ENCODE results near the gene H3-3A.

The H3-3A gene

DNA sequence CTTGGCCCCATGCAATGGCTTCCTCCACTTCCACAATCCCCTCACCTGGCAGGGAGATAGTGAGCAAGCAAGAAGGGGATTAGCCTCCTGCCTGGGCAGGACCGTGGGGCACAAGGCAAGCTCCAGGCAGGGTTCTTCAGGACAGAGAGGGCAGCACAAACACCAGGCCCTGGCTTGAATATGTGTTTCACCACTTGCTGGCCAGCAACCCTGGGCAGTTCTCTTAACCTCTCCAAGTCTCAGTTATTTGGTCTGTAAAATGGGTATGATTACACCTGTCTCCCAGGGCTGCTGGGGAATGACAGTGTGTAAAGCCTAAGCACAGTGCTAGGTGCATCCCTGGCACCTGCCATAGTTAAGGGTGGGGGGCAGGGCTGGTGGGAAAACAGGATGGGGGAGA is 31.9 kb downstream of the H3-3A start:
- H3K4me2 ChIP-seq (ENCODE audit: low read length): no peak overlapping the region
- H3K27ac ChIP-seq (ENCODE audit: low read length): no peak overlapping the region
- no peak overlapping the region for H2AFZ ChIP-seq (ENCODE audit: low read depth, low read length)
- TF ChIP-seq EZH2phosphoT487 (IDR thresholded peaks at IDR 0.05; ENCODE audit: low read depth): no peak
- TF ChIP-seq, protein P1, sequence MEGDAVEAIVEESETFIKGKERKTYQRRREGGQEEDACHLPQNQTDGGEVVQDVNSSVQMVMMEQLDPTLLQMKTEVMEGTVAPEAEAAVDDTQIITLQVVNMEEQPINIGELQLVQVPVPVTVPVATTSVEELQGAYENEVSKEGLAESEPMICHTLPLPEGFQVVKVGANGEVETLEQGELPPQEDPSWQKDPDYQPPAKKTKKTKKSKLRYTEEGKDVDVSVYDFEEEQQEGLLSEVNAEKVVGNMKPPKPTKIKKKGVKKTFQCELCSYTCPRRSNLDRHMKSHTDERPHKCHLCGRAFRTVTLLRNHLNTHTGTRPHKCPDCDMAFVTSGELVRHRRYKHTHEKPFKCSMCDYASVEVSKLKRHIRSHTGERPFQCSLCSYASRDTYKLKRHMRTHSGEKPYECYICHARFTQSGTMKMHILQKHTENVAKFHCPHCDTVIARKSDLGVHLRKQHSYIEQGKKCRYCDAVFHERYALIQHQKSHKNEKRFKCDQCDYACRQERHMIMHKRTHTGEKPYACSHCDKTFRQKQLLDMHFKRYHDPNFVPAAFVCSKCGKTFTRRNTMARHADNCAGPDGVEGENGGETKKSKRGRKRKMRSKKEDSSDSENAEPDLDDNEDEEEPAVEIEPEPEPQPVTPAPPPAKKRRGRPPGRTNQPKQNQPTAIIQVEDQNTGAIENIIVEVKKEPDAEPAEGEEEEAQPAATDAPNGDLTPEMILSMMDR (IDR thresholded peaks at IDR 0.05; ENCODE audit: low read depth, low read length): no peak
- no peaks in the 10 kb centered on the region for H3K79me2 ChIP-seq (ENCODE audit: low read length)
- no peaks in the 10 kb centered on the region for H4K20me1 ChIP-seq (ENCODE audit: insufficient read depth, low read length)
- peaks cover 5% of the 10 kb centered on the region; the same call in 1 of the 2 replicates for H3K4me1 ChIP-seq (ENCODE audit: low read length)
- H3K36me3 ChIP-seq (replicated peaks; ENCODE audit: low read depth, low read length): no peaks in the 10 kb centered on the region
- no peak overlapping the region for H3K4me3 ChIP-seq (ENCODE audit: low read length)
- no peak overlapping the region for H3K9ac ChIP-seq (ENCODE audit: low read length)
- H3K27me3 ChIP-seq (ENCODE audit: low read depth, low read length): peaks cover 26% of the 10 kb centered on the region
- no peaks in the 10 kb centered on the region for H3K9me3 ChIP-seq (ENCODE audit: insufficient read depth, low read length)

DNA sequence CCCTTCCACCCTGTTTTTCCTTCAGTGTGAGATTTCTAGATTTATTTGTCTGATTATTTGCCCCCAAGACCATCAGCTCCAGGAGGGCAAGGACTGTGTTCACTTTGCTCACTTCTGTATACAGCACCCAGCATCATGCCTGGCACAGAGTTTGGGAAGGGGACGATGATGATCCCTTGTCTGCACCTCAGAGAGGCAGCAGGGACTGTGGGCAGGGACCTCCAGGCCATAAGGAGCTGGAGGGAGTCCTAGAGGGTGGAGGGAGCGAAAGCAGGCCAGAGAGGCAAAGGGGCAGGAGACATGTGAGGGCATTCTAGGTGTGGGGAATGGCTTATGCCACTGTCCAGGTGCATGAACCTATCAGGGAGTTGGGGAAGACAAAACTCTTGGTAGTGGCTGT is 32.8 kb downstream of the H3-3A start:
- Histone ChIP-seq H3K36me3 (replicated peaks; ENCODE audit: low read depth, low read length) (no peaks in the 10 kb centered on the region), H4K20me1 (ENCODE audit: insufficient read depth, low read length) (no peaks in the 10 kb centered on the region), H3K9ac (ENCODE audit: low read length) (no peak overlapping the region), H3K4me3 (ENCODE audit: low read length) (no peak overlapping the region), H3K4me1 (ENCODE audit: low read length) (peaks cover 5% of the 10 kb centered on the region; the same call in 1 of the 2 replicates), H2AFZ (ENCODE audit: low read depth, low read length) (no peak overlapping the region), H3K27me3 (ENCODE audit: low read depth, low read length) (peaks cover 28% of the 10 kb centered on the region), H3K79me2 (ENCODE audit: low read length) (no peaks in the 10 kb centered on the region), H3K4me2 (ENCODE audit: low read length) (no peak overlapping the region), H3K9me3 (ENCODE audit: insufficient read depth, low read length) (no peaks in the 10 kb centered on the region), H3K27ac (ENCODE audit: low read length) (no peak overlapping the region)
- TF ChIP-seq, protein P1 (IDR thresholded peaks at IDR 0.05; ENCODE audit: low read depth, low read length): no peak
- TF ChIP-seq EZH2phosphoT487 (IDR thresholded peaks at IDR 0.05; ENCODE audit: low read depth): no peak

DNA sequence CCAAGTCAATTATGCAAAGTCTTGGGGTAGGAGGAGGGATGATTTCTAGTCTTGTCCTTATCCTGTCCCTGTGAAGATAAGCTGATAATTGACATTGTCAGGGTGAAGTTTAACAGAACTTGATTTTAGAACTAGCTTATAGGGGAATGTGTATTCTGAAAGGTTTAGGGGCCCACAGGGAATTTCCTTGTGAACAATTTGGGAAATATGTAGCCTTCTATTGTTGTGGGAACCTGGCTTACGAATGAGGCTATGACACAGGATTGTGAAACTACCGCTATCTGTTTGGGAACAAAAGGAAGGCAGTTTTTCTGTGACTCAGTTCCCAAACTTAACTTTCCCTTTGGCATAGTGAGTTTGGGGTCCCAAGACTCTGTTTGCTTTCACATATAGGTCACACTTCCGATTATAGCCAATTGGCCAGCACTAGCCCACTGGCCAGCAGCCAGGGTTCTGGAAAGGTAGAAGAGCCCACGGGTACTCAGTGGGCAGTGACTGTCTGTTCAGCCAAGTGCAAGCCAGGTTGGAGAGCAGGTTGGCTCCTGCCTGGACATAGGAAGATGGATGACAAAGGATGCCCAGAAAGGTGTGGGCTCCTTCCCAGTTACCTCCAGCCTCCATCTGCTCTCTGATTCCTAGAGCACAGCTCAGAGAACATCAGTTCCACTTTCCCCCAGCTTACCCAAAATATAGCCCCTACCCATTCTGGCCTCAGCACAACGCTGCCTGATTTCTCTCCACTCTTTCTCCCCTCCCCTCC is 35.5 kb downstream of the H3-3A start:
- H3K27ac ChIP-seq (ENCODE audit: low read length): no peak overlapping the region
- no peaks in the 10 kb centered on the region for H3K79me2 ChIP-seq (ENCODE audit: low read length)
- H4K20me1 ChIP-seq (ENCODE audit: insufficient read depth, low read length): no peaks in the 10 kb centered on the region
- no peaks in the 10 kb centered on the region for H3K9me3 ChIP-seq (ENCODE audit: insufficient read depth, low read length)
- H3K4me1 ChIP-seq (ENCODE audit: low read length): peaks cover 4% of the 10 kb centered on the region; the same call in 1 of the 2 replicates
- H3K4me3 ChIP-seq (ENCODE audit: low read length): no peak overlapping the region
- TF ChIP-seq, protein P1 (IDR thresholded peaks at IDR 0.05; ENCODE audit: low read depth, low read length): no peak
- TF ChIP-seq EZH2phosphoT487 (IDR thresholded peaks at IDR 0.05; ENCODE audit: low read depth): no peak
- no peak overlapping the region for H3K4me2 ChIP-seq (ENCODE audit: low read length)
- no peaks in the 10 kb centered on the region for H3K36me3 ChIP-seq (replicated peaks; ENCODE audit: low read depth, low read length)
- H3K27me3 ChIP-seq (ENCODE audit: low read depth, low read length): peaks cover 28% of the 10 kb centered on the region
- no peak overlapping the region for H2AFZ ChIP-seq (ENCODE audit: low read depth, low read length)
- no peak overlapping the region for H3K9ac ChIP-seq (ENCODE audit: low read length)

DNA sequence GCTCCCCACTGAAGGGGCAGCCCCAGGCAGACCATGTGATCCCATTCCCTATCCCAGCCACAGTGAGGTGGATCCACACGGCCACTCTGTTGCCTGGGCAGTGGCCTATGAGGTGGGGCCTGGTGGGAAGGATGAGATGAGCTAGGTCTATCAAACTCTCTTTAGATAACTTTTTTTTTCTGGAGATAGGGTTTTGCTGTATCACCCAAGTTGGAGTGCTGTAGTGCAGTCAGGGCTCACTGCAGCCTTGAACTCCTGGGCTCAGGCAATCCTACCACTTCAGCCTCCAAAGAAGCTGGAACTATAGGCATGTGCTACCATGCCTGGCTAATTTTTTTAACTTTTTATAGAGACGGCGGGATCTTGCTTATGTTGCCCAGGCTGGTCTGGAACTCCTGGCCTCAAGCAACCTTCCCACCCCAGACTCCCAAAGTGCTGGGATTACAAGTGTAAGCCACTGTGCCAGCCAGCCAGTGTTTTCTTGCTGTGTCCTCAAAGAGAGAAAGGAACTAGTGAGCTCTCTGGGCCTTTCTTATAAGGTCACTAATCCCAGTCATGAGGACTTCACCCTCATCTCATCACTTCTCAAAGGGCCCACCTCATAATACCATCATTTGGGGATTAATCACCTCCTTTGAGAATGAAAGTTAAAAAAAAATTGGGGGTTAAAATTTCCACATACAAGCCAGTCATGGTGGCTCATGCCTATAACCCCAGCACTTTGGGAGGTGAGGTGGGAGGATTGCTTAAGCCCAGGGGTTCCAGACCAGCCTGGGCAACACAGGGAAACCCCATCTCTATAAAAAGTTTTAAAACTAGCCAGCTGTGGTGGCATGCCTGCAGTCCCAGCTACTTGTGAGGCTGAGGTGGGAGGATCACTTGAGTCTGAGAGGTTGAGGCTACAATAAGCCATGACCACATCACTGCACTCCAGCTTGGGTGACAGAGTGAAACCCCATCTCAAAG is 36.6 kb downstream of the H3-3A start:
- Histone ChIP-seq H4K20me1 (ENCODE audit: insufficient read depth, low read length) (no peaks in the 10 kb centered on the region), H3K4me2 (ENCODE audit: low read length) (no peak overlapping the region), H3K9ac (ENCODE audit: low read length) (no peak overlapping the region), H3K79me2 (ENCODE audit: low read length) (no peaks in the 10 kb centered on the region), H3K36me3 (replicated peaks; ENCODE audit: low read depth, low read length) (no peaks in the 10 kb centered on the region), H3K4me3 (ENCODE audit: low read length) (no peak overlapping the region), H3K27ac (ENCODE audit: low read length) (no peak overlapping the region), H2AFZ (ENCODE audit: low read depth, low read length) (no peak overlapping the region), H3K9me3 (ENCODE audit: insufficient read depth, low read length) (no peaks in the 10 kb centered on the region), H3K4me1 (ENCODE audit: low read length) (no peaks in the 10 kb centered on the region), H3K27me3 (ENCODE audit: low read depth, low read length) (peaks cover 28% of the 10 kb centered on the region)
- TF ChIP-seq EZH2phosphoT487 (IDR thresholded peaks at IDR 0.05; ENCODE audit: low read depth): no peak
- TF ChIP-seq, protein P1 (IDR thresholded peaks at IDR 0.05; ENCODE audit: low read depth, low read length): no peak

Data from OCI-LY3 (cell line).